HepG2 (cell line): ENCODE measurements around the gene HEXD. TPM values are rescaled to one million over a fixed set of nuclear protein-coding genes. Genes with fewer than 3 reads are reported as not detected.
A peak's percentile ranks its signal among the peaks of the same experiment; 100 is the strongest.

Experiments
- ATAC-seq: fragments of 200-7000 bp; cut with Tn5 transposase; 3 replicates; pipeline ENCODE4 v1.9.1; 2020; ENCODE audit warnings: mild to moderate bottlenecking, moderate library complexity
- BruUV-seq: library from RNA; stranded (reverse); fragments of 400-500 nt; replicated peaks from 2 replicates; lab custom pipeline; 2021; lab: Mats Ljungman, UMichigan
- CTCF ChIA-PET: fragments of 300-600 bp; formaldehyde crosslinking; extraction: SDS; loops from one replicate; lab custom pipeline; 2021; ENCODE audit warnings: low total read pairs, inconsistent platforms, low intra/inter-chr PET ratio; lab: Yijun Ruan, JAX
- POLR2A ChIA-PET: fragments of 350-600 bp; sonication (Branson Sonifier 250); formaldehyde crosslinking; loops from one replicate; lab custom pipeline; 2020; ENCODE audit warnings: antibody characterized with exemption, inconsistent platforms; lab: Yijun Ruan, JAX
- DNase-seq: peaks from one replicate; pipeline ENCODE4 v3.0.0-alpha.2; 2015; ENCODE audit warnings: low spot score
- FAIRE-seq: peaks from 3 replicates; lab custom pipeline; 2011; peaks lifted over from hg19 to GRCh38; lab: Jason Lieb, UNC
- H2AFZ ChIP-seq: one replicate; pipeline ENCODE4 v1.6.1; 2011; ENCODE audit warnings: low read length, inconsistent platforms
- H3K27ac ChIP-seq: fragments of 300-600 bp; 3 replicates; pipeline ENCODE4 v1.8.0; 2011; ENCODE audit warnings: mixed run types, mild to moderate bottlenecking, mixed read lengths, low read length, inconsistent platforms; ENCODE audit not compliant: insufficient read depth; ENCODE audit errors: extremely low read length
- H3K27me3 ChIP-seq, 2 experiments: fragments of 200-600 bp in 1 of 2; 2 replicates in 1 of 2; 3 replicates in 1 of 2; pipeline versions ENCODE4 v1.6.0 to v1.8.0; 2011; ENCODE audit warnings: low read length in 2 of 2, mild to moderate bottlenecking in 2 of 2, moderate library complexity in 2 of 2, inconsistent platforms in 1 of 2; ENCODE audit not compliant: insufficient read depth in 2 of 2, control insufficient read depth in 1 of 2
- H3K36me3 ChIP-seq, 2 experiments: fragments of 200-600 bp in 1 of 2; replicated peaks in 1 of 2; 2 replicates in 1 of 2; 3 replicates in 1 of 2; pipeline versions ENCODE4 v1.5.1 to v1.8.0; 2011; ENCODE audit warnings: low read length in 2 of 2, inconsistent platforms in 1 of 2; ENCODE audit not compliant: insufficient read depth in 2 of 2, control insufficient read depth in 1 of 2
- H3K4me1 ChIP-seq: 2 replicates; pipeline ENCODE4 v1.5.1; 2012; ENCODE audit warnings: low read length, inconsistent platforms; ENCODE audit not compliant: insufficient read depth
- H3K4me2 ChIP-seq: 2 replicates; pipeline ENCODE4 v1.6.0; 2011; ENCODE audit warnings: low read depth, low read length, inconsistent platforms
- H3K4me3 ChIP-seq, 3 experiments: fragments of 200-600 bp in 1 of 3; sonication (generic), shearing (Covaris generic) in 1 of 3; replicated peaks in 1 of 3; 2 replicates each; pipeline ENCODE4 v1.5.1; 2011 to 2016; ENCODE audit warnings: low read length in 3 of 3, inconsistent platforms in 2 of 3, low read depth in 2 of 3, mild to moderate bottlenecking in 2 of 3, control low read depth in 1 of 3, mixed read lengths in 1 of 3; ENCODE audit not compliant: insufficient read depth in 1 of 3
- H3K79me2 ChIP-seq: one replicate; pipeline ENCODE4 v1.6.1; 2011; ENCODE audit warnings: low read length, inconsistent platforms; ENCODE audit not compliant: insufficient read depth
- H3K9ac ChIP-seq: 2 replicates; pipeline ENCODE4 v1.6.0; 2011; ENCODE audit warnings: mild to moderate bottlenecking, low read depth, low read length, inconsistent platforms; ENCODE audit not compliant: insufficient read depth
- H3K9me3 ChIP-seq: 2 replicates; pipeline ENCODE4 v1.5.1; 2012; ENCODE audit warnings: mild to moderate bottlenecking, low read length
- H4K20me1 ChIP-seq: 2 replicates; pipeline ENCODE4 v1.6.0; 2011; ENCODE audit warnings: inconsistent platforms, mild to moderate bottlenecking, low read length, moderate library complexity; ENCODE audit not compliant: insufficient read depth
- ATF7 ChIP-seq, 2 experiments: fragments of 450-650 bp in 1 of 2; sonication (generic) in 1 of 2; formaldehyde crosslinking in 1 of 2; IDR thresholded peaks; 2 replicates each; pipeline versions ENCODE4 v1.4.0 to v1.6.1; 2016 to 2020; ENCODE audit warnings: antibody characterized with exemption in 1 of 2, mild to moderate bottlenecking in 1 of 2, missing genetic modification reagents in 1 of 2
- HOXA7 ChIP-seq: sonication (generic); formaldehyde crosslinking; IDR thresholded peaks from 2 replicates; pipeline ENCODE4 v1.8.1; 2022; ENCODE audit warnings: mild to moderate bottlenecking, missing genetic modification reagents, moderate library complexity
- IRF2 ChIP-seq: IDR thresholded peaks from 2 replicates; pipeline ENCODE4 v1.6.1; 2018; ENCODE audit warnings: missing genetic modification reagents, missing compliant biosample characterization
- MAFF ChIP-seq: IDR thresholded peaks from 2 replicates; pipeline ENCODE4 v1.6.1; 2011; ENCODE audit warnings: low read depth, low read length, improper control_type of control experiment
- MTA1 ChIP-seq: sonication (generic); formaldehyde crosslinking; IDR thresholded peaks from 2 replicates; pipeline ENCODE4 v1.4.0; 2020; ENCODE audit warnings: missing genetic modification reagents, mild to moderate bottlenecking, borderline replicate concordance
- SNRNP70 ChIP-seq: fragments of 200-400 bp; formaldehyde crosslinking; IDR thresholded peaks from 2 replicates; pipeline ENCODE4 v1.6.1; 2017; ENCODE audit warnings: mild to moderate bottlenecking, low read depth, low read length, moderate library complexity
- TCF12 ChIP-seq, 2 experiments: fragments of 450-650 bp in 1 of 2; sonication (generic) in 1 of 2; formaldehyde crosslinking in 1 of 2; IDR thresholded peaks; 2 replicates each; pipeline versions ENCODE4 v1.6.1 to v1.8.0; 2017 to 2022; ENCODE audit warnings: antibody characterized with exemption in 1 of 2, mild to moderate bottlenecking in 1 of 2, missing genetic modification reagents in 1 of 2, moderate library complexity in 1 of 2
- ZFP36 ChIP-seq: fragments of 150-350 bp; IDR thresholded peaks from 2 replicates; pipeline ENCODE4 v1.6.1; 2018; ENCODE audit warnings: borderline replicate concordance, low read length, low read depth; ENCODE audit not compliant: partially characterized antibody
- ZNF576 ChIP-seq: sonication (generic); formaldehyde crosslinking; IDR thresholded peaks from 2 replicates; pipeline ENCODE4 v1.4.0; 2020; ENCODE audit warnings: mild to moderate bottlenecking, missing genetic modification reagents
- ZNF772 ChIP-seq: sonication (generic); formaldehyde crosslinking; IDR thresholded peaks from 2 replicates; pipeline ENCODE4 v1.5.0; 2020; ENCODE audit warnings: mild to moderate bottlenecking, missing genetic modification reagents
- WGBS: methylation state at CpG from one replicate; pipeline ENCODE4 v1.1.6; 2017; ENCODE audit warnings: low lambda C conversion rate; 5-methylcytosine and 5-hydroxymethylcytosine counted together
- in situ Hi-C: cut with HindIII; loops from 2 replicates; pipeline ENCODE4 v1.10.0; 2017; ENCODE audit warnings: low pct_unique_long_range_greater_than_20kb; ENCODE audit not compliant: extremely low pct_ligation_motif_present
- intact Hi-C: fragments of 100-400 bp; cut with micrococcal nuclease; formaldehyde crosslinking; loops from one replicate; pipeline ENCODE4 v1.10.0; 2022; ENCODE audit not compliant: unreplicated experiment
- polyA plus RNA-seq, 8 experiments: library from polyadenylated mRNA; depleted of rRNA in 3 of 8; stranded (reverse) in 7 of 8; unstranded in 1 of 8; fragments of >200 nt; fragmentation: Illumina TruSeq in 4 of 8; extraction: Trizol in 4 of 8; gene quantifications; 2 replicates each; pipeline versions ENCODE4 v1.2.1 to v1.2.3, GENCODE V29; 2011 to 2016; ENCODE audit warnings: low read depth in 4 of 8, missing spikeins in 1 of 8, mixed read lengths in 1 of 8; ENCODE audit not compliant: insufficient read depth in 1 of 8
- total RNA-seq, 5 experiments: library from RNA; depleted of rRNA; stranded (reverse); fragments of >200 nt; fragmentation: Illumina TruSeq; extraction: Trizol; gene quantifications; 2 replicates each; pipeline ENCODE4 v1.2.3, GENCODE V29; 2016; ENCODE audit warnings: low read depth in 1 of 5

The HEXD gene
- total and polyA plus RNA-seq, 2 of the 13 experiments (the other 11 are each of a cell fraction or from before 2014, with no cell fraction given), result 22.3 to 41.8 TPM

GRCh38 chr17:82483204-82483660, 65.1 kb downstream of the HEXD start:
- Histone ChIP-seq H2AFZ (no peak overlapping the region), H4K20me1 (no peaks in the 10 kb centered on the region), H3K36me3 (peaks cover 50 to 90% of the 10 kb centered on the region in 2 experiments), H3K4me3 (no peak overlapping the region), H3K79me2 (no peaks in the 10 kb centered on the region), H3K27ac (no peak overlapping the region), H3K9me3 (no peaks in the 10 kb centered on the region), H3K4me1 (no peaks in the 10 kb centered on the region), H3K4me2 (no peak overlapping the region), H3K27me3 (no peaks in the 10 kb centered on the region), H3K9ac (no peak overlapping the region)
- ChIA-PET CTCF (no interaction called here), POLR2A (no interaction called here)
- TF ChIP-seq HOXA7, result no peak
- TF ChIP-seq ATF7 (IDR thresholded peaks at IDR 0.05), result peak; percentile 33; the same call in 1 of the 2 replicates
- TF ChIP-seq ATF7 (CRISPR knock-in tag; IDR thresholded peaks at IDR 0.05), result no peak
- no peak for TF ChIP-seq SNRNP70
- 96% methylated on average over 6 of the region's 6 CpGs for WGBS
- FAIRE-seq, result no peak
- in situ Hi-C loops, result no loop called here
- DNase-seq, result no peak
- BruUV-seq, result no TSS peak
- intact Hi-C loops, result no loop called here
- no peak for ATAC-seq

GRCh38 chr17:82483836-82484235, 65.7 kb downstream of the HEXD start:
- WGBS, result 93% methylated on average over 5 of the region's 9 CpGs
- no peak overlapping the region for H3K27ac ChIP-seq

More at GRCh38 chr17:82483836-82484235, 65.7 kb downstream of the HEXD start:
- Histone ChIP-seq H3K27me3 (no peaks in the 10 kb centered on the region), H3K4me3 (no peak overlapping the region), H3K79me2 (no peaks in the 10 kb centered on the region), H2AFZ (no peak overlapping the region), H3K9ac (no peak overlapping the region), H4K20me1 (no peaks in the 10 kb centered on the region), H3K9me3 (no peaks in the 10 kb centered on the region), H3K4me1 (no peaks in the 10 kb centered on the region), H3K36me3 (peaks cover 44 to 84% of the 10 kb centered on the region in 2 experiments), H3K4me2 (no peak overlapping the region)
- POLR2A ChIA-PET, result no interaction called here
- intact Hi-C loops, result no loop called here
- no peak for ATAC-seq
- CTCF ChIA-PET, result no interaction called here
- in situ Hi-C loops, result no loop called here
- no TSS peak for BruUV-seq
- FAIRE-seq, result no peak
- DNase-seq, result no peak
- TF ChIP-seq ZNF576 (CRISPR knock-in tag) (no peak), ZNF772 (CRISPR knock-in tag) (no peak), IRF2 (CRISPR knock-in tag) (no peak), MTA1 (CRISPR knock-in tag) (no peak), MAFF (no peak), TCF12 (IDR thresholded peaks at IDR 0.05) (no peak), TCF12 (CRISPR knock-in tag; IDR thresholded peaks at IDR 0.05) (no peak), ZFP36 (no peak)
